ENCODE results near the gene SPATA1.

GRCh38 chr1:84462118-84462517 is 44.1 kb upstream of the SPATA1 start:
- TF ChIP-seq CTCF (IDR thresholded peaks at IDR 0.05): no peak
- no peak for TF ChIP-seq POLR2A (IDR thresholded peaks at IDR 0.05)

Measured in Peyer's patch (tissue), 4 donors.